Naive thymus-derived CD8-positive, alpha-beta T cell (primary cell): Measurements from ENCODE around the gene ADAR. TPM values are rescaled to one million over a fixed set of nuclear protein-coding genes. Genes with fewer than 3 reads are reported as not detected.

Source experiments
- ATAC-seq, 2 donors: fragments of 150-1000 bp; cut with Tn5 transposase in 1 of 2; sonication (Bioruptor Pico), chemical (Tn5 transposase) in 1 of 2; 1 replicate in 1 of 2; 2 replicates in 1 of 2; pipeline ENCODE4 v1.10.0; 2021; ENCODE audit warnings: mild to moderate bottlenecking in 2 of 2, moderate library complexity in 2 of 2
- POLR2A ChIA-PET: fragments of 350-600 bp; sonication (Branson Sonifier 250); formaldehyde crosslinking; loops from one replicate; lab custom pipeline; 2021; ENCODE audit warnings: antibody characterized with exemption; lab: Charles Lee
- DNase-seq, 10 donors: peaks; one replicate each; pipeline versions ENCODE4 v3.0.0 to v3.0.0-alpha.2; 2020 to 2022
- H3K27ac Mint-ChIP-seq, 10 donors: one replicate each; pipeline ENCODE4 v1.8.0; 2020 to 2022; ENCODE audit warnings: mild to moderate bottlenecking in 10 of 10, mixed read lengths in 10 of 10, moderate library complexity in 4 of 10, inconsistent platforms in 1 of 10
- H3K27me3 Mint-ChIP-seq, 5 donors: one replicate each; pipeline ENCODE4 v1.8.0; 2021 to 2022; ENCODE audit warnings: mixed read lengths in 5 of 5
- H3K36me3 Mint-ChIP-seq, 3 donors: one replicate each; pipeline ENCODE4 v1.8.0; 2020 to 2022; ENCODE audit warnings: mixed read lengths in 3 of 3, mild to moderate bottlenecking in 2 of 3, inconsistent platforms in 1 of 3
- H3K4me1 Mint-ChIP-seq, 4 donors: one replicate each; pipeline ENCODE4 v1.8.0; 2021 to 2022; ENCODE audit warnings: mixed read lengths in 4 of 4
- H3K4me3 Mint-ChIP-seq, 10 donors: one replicate each; pipeline ENCODE4 v1.8.0; 2020 to 2022; ENCODE audit warnings: mild to moderate bottlenecking in 10 of 10, mixed read lengths in 10 of 10, moderate library complexity in 6 of 10, inconsistent platforms in 1 of 10
- H3K9me3 Mint-ChIP-seq, 9 donors: one replicate each; pipeline ENCODE4 v1.8.0; 2020 to 2022; ENCODE audit warnings: mixed read lengths in 9 of 9, mild to moderate bottlenecking in 3 of 9, inconsistent platforms in 1 of 9, moderate library complexity in 1 of 9
- polyA plus RNA-seq, 3 donors: library from polyadenylated mRNA; unstranded; fragments of 300-500 nt; fragmentation: Illumina TruSeq; gene quantifications; one replicate each; pipeline ENCODE4 v1.2.3, GENCODE V29; 2021
- total RNA-seq, 8 experiments: library from RNA in 2 of 8; stranded (reverse) in 2 of 8; gene quantifications; one replicate each; pipeline ENCODE4 v1.2.3 and lab custom pipeline; 2021 to 2026

Gene ADAR
- total and polyA plus RNA-seq, 5 experiments from 2014 or later, result 93.2 to 251 (median 132) TPM

GRCh38 chr1:154615411-154615810, 7.4 kb upstream of the ADAR start:
- peaks cover 14 to 57% (median 46%) of the 10 kb centered on the region in 4 donors for H3K4me1 Mint-ChIP-seq
- no peaks in the 10 kb centered on the region for H3K27me3 Mint-ChIP-seq
- no peak overlapping the region for H3K4me3 Mint-ChIP-seq
- POLR2A ChIA-PET, result interaction anchor here (0.6 to 1.7 kb wide), 2 partner anchors 12 to 70 kb away, joined by 3 read pairs; no protein-coding TSS in a partner anchor
- ATAC-seq (no peak), DNase-seq (no peak)
- H3K27ac Mint-ChIP-seq, result no peak overlapping the region
- no peaks in the 10 kb centered on the region for H3K9me3 Mint-ChIP-seq
- H3K36me3 Mint-ChIP-seq, result peaks cover 0 to 20% (median 0%) of the 10 kb centered on the region in 3 donors

- no peaks in the 10 kb centered on the region for H3K27me3 Mint-ChIP-seq
- no peak for DNase-seq
- H3K4me3 Mint-ChIP-seq, result no peak overlapping the region
- H3K27ac Mint-ChIP-seq, result peak overlapping the region in 3 of 10 donors; percentile 27 to 51 (median 47)
- no peak for ATAC-seq
- H3K9me3 Mint-ChIP-seq, result no peaks in the 10 kb centered on the region
- peaks cover 0 to 17% (median 0%) of the 10 kb centered on the region in 3 donors for H3K36me3 Mint-ChIP-seq
- POLR2A ChIA-PET, result interaction anchor here (1.7 kb wide), 1 partner anchor 12 kb away, joined by 3 read pairs; no protein-coding TSS in a partner anchor
- H3K4me1 Mint-ChIP-seq, result peaks cover 18 to 59% (median 49%) of the 10 kb centered on the region in 4 donors
Measured at GRCh38 chr1:154614901-154615300, 6.9 kb upstream of the ADAR start.

DNA sequence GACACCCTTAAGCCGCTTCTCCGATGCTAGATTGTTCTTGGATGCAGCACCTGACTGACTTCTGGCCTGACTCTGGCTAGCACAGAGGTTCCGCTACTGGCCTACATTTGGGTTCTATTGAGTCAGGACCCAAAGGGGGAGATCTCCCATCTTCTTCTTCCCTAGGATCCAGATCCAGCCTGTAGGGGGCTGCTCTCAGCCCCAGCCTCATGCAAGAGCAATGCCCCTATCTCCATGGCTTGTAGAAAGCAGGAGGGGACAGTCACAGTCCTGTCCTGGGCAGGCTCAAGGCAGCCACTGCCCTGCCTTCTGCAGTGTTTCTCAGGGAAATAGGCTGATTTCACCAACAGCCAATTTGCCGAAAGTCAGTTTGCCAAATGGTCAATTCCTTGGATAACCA, 6.3 kb upstream of the ADAR start:
- Mint-ChIP-seq H3K9me3 (no peaks in the 10 kb centered on the region), H3K4me3 (no peak overlapping the region), H3K27me3 (no peaks in the 10 kb centered on the region), H3K27ac (peak overlapping the region in 4 of 10 donors; percentile 1 to 51 (median 28)), H3K4me1 (peaks cover 24 to 59% (median 49%) of the 10 kb centered on the region in 4 donors), H3K36me3 (peaks cover 0 to 15% (median 0%) of the 10 kb centered on the region in 3 donors)
- DNase-seq, result no peak
- no peak for ATAC-seq
- POLR2A ChIA-PET, result no interaction called here

DNA sequence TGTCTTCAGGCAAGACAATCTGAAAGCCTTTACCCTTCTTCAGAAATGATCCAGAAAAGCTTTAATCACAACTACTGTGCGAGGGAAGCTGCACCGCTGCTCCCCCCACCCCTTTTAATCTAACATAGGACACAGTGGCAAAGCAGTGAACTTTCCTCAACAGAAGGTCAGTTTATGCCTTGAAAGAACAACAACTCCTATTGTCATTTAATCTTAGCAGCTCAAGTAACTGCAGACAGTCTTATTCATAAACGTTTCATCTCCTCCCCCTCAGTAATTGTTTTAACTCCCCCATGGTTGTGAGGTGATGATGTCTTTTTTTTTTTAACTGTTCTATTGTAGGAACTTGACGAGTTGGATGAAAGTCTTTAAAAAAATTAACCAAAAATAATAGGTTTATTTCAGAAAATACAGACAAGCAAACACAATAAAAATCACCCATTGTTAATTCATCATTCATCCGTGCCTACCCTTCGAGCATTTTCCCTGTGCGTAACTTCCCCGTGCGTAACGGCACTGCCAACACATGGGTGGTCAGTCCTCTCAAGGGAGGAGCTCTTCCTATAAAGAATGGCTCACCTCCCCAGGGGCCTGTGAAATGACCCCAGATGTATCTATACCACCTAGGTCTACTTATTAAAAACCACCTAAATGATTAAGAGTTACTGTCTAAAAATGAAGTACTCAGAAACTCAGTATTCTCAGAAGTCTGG, 3.3 kb upstream of the ADAR start:
- H3K4me1 Mint-ChIP-seq, result peaks cover 31 to 65% (median 57%) of the 10 kb centered on the region in 4 donors
- H3K4me3 Mint-ChIP-seq, result peak overlapping the region in 3 of 10 donors; percentile 10 to 42 (median 17)
- POLR2A ChIA-PET, result interaction anchor here (7.2 kb wide), 1 partner anchor 16 kb away, joined by 63 read pairs; no protein-coding TSS in a partner anchor
- peaks cover 0 to 5% (median 0%) of the 10 kb centered on the region in 3 donors for H3K36me3 Mint-ChIP-seq
- peak overlapping the region in 8 of 10 donors; percentile 56 to 96 (median 66) for H3K27ac Mint-ChIP-seq
- ATAC-seq (no peak), DNase-seq (no peak)
- no peaks in the 10 kb centered on the region for H3K9me3 Mint-ChIP-seq
- no peaks in the 10 kb centered on the region for H3K27me3 Mint-ChIP-seq

- ATAC-seq (peak; percentile 24 to 53), DNase-seq (peak; percentile 16 to 66 (median 41))
- POLR2A ChIA-PET, result interaction anchor here (1.0 to 7.2 kb wide), 3 partner anchors 10 to 51 kb away, joined by 5 to 63 read pairs (median 7); partner anchors contain the start of gene UBE2Q1
- H3K36me3 Mint-ChIP-seq, result peaks cover 0 to 17% (median 0%) of the 10 kb centered on the region in 3 donors
- peaks cover 37 to 73% (median 63%) of the 10 kb centered on the region in 4 donors for H3K4me1 Mint-ChIP-seq
- H3K27me3 Mint-ChIP-seq, result no peaks in the 10 kb centered on the region
- H3K9me3 Mint-ChIP-seq, result no peaks in the 10 kb centered on the region
- H3K27ac Mint-ChIP-seq, result peak overlapping the region; percentile 96 to 100 (median 98)
- H3K4me3 Mint-ChIP-seq, result peak overlapping the region; percentile 93 to 100 (median 97)
Measured at GRCh38 chr1:154609398-154610380, 1.7 kb upstream of the ADAR start.

DNA sequence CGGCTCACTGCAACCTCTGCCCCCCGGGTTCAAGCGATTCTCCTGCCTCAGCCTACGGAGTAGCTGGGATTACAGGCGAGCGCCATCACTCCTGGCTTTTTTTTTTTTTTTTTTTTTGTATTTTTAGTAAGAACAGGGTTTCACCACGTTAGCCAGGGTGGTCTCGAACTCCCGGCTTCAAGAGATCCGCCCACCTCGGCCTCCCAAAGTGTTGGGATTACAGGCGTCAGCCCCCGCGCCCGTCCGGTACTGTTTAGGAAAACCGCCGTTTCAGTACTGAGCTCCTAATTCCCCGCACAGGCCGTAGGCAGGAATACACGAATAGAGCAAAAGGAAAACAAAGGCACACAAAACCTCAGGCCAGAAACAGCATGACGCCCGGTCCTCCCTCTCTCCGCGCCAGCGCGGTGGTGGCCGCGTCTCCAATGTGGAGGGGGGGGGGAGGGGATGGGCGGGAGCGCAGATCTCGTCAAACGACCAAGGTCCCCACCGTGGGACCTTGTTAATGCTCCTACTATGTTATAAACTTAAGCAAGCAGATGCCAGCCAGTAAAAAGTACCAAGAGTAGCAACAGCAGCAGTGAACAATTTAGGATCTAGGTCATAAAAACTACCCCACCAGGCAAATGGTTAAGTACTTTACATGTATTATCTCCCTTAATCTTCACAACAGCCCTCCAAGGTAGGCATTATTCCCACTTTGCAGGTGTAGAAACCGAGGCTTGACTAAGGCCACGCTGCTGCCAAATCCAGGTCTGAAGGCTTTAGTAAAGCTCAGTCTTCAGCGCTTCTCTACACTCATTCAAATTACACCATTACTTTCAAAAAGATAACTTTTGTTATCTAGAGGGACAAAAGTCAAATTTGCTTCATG, 648 bp upstream of the ADAR start:
- H3K27ac Mint-ChIP-seq, result peak overlapping the region; percentile 96 to 100 (median 98)
- POLR2A ChIA-PET, result interaction anchor here (0.6 to 7.2 kb wide), 16 partner anchors 12 to 606 kb away, joined by 3 to 63 read pairs (median 4); partner anchors contain the start of genes PMVK and UBE2Q1
- H3K36me3 Mint-ChIP-seq, result peaks cover 0 to 25% (median 0%) of the 10 kb centered on the region in 3 donors
- H3K9me3 Mint-ChIP-seq, result no peaks in the 10 kb centered on the region
- peaks cover 41 to 76% (median 68%) of the 10 kb centered on the region in 4 donors for H3K4me1 Mint-ChIP-seq
- H3K4me3 Mint-ChIP-seq, result peak overlapping the region; percentile 93 to 100 (median 97)
- no peaks in the 10 kb centered on the region for H3K27me3 Mint-ChIP-seq
- DNase-seq (peak in 7 of 10 donors; percentile 12 to 65 (median 42)), ATAC-seq (peak; percentile 11 to 31)

DNA sequence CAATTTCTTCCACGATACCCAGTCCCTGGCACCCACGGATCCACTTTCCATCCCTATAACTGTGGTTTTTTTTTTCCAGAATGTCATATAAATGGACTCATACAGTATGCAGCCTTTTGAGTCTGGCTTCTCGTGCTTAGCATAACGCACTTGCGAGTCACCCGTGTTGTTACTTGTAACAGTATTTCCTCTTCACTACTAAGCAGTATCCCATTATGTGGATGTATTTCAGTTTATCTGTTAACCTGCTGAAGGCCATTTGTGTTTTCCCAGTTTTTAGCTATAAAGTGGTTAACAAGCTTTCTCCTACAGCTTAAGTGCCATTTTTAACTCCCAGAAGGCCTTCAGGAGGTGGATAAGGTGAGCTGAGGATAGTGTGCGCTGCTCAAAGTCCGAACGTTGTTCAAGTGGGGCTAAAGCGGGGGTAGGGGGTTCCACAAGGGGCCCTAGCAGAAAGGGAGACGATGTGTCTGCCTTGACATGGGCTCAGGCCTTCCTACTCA, 829 bp downstream of the ADAR start:
- Mint-ChIP-seq H3K27me3 (no peaks in the 10 kb centered on the region), H3K4me1 (peaks cover 43 to 88% (median 80%) of the 10 kb centered on the region in 4 donors), H3K36me3 (peaks cover 0 to 33% (median 0%) of the 10 kb centered on the region in 3 donors), H3K27ac (peak overlapping the region; percentile 96 to 100 (median 98)), H3K9me3 (no peaks in the 10 kb centered on the region), H3K4me3 (peak overlapping the region; percentile 93 to 100 (median 97))
- POLR2A ChIA-PET, result interaction anchor here (0.7 to 7.2 kb wide), 6 partner anchors 9 to 1057 kb away, joined by 3 to 63 read pairs (median 3); no protein-coding TSS in a partner anchor
- ATAC-seq, result peak in 1 of 2 donors; percentile 19
- peak in 2 of 10 donors; percentile 11 to 12 for DNase-seq

DNA sequence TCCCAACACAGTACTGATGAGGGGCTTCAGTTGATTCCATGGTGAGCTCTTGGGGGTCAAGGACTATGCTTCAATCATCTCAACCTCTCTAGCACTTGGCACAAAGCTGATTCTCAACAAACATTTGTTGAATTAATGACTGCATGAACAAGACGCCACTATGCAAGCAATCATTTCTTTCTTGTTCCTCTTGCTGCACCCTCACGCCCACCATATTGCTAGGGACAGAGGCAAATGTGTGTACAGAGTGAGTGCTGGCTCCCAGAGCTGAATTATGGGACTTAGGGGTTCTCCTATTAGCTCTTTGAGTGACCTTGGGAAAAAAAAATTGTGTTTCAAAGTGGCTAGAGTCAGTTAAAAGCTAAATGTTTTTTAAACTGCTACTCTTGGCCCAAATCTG, 2.5 kb downstream of the ADAR start:
- Mint-ChIP-seq H3K27ac (peak overlapping the region; percentile 50 to 98 (median 78)), H3K36me3 (peaks cover 0 to 49% (median 8%) of the 10 kb centered on the region in 3 donors), H3K4me3 (peak overlapping the region in 9 of 10 donors; percentile 48 to 100 (median 95)), H3K9me3 (no peaks in the 10 kb centered on the region), H3K27me3 (no peaks in the 10 kb centered on the region), H3K4me1 (peaks cover 46 to 90% (median 84%) of the 10 kb centered on the region in 4 donors)
- DNase-seq, result no peak
- POLR2A ChIA-PET, result interaction anchor here (0.7 to 7.2 kb wide), 4 partner anchors 10 to 186 kb away, joined by 3 to 63 read pairs (median 5); no protein-coding TSS in a partner anchor
- ATAC-seq, result no peak

- ATAC-seq, result no peak
- no peak for DNase-seq
- Mint-ChIP-seq H3K4me3 (peak overlapping the region in 2 of 10 donors; percentile 15 to 52), H3K27me3 (no peaks in the 10 kb centered on the region), H3K4me1 (peaks cover 38 to 90% (median 82%) of the 10 kb centered on the region in 4 donors), H3K36me3 (peaks cover 0 to 70% (median 8%) of the 10 kb centered on the region in 3 donors), H3K9me3 (no peaks in the 10 kb centered on the region), H3K27ac (peak overlapping the region in 9 of 10 donors; percentile 63 to 98 (median 83))
- POLR2A ChIA-PET, result interaction anchor here (0.5 kb wide), 1 partner anchor 728 kb away, joined by 5 read pairs; no protein-coding TSS in a partner anchor
Measured at GRCh38 chr1:154603317-154603716, 4.7 kb downstream of the ADAR start.

DNA sequence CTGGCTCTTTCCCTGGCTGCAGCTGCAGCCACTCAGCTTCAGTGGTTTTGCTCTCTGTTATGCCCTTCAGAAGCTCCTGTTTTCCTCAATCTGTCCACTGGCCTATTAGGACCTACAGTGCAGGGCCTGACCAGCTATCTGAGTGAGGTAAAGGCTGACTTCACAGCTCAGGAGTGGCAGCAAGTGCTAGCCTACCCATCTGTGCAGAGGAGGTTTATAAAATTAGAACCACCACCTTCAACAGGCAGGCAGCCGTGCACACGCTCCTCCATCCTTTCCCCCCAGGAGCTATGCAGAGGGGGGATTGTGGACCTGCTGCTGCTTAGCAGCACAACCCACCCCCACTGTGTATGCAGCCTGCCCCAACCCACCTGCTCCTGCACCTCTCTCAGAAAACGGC, 8.3 kb downstream of the ADAR start:
- Mint-ChIP-seq H3K4me1 (peaks cover 23 to 64% (median 58%) of the 10 kb centered on the region in 4 donors), H3K4me3 (peak overlapping the region in 4 of 10 donors; percentile 6 to 59 (median 16)), H3K36me3 (peaks cover 0 to 86% (median 18%) of the 10 kb centered on the region in 3 donors), H3K27ac (peak overlapping the region in 4 of 10 donors; percentile 20 to 57 (median 36)), H3K27me3 (no peaks in the 10 kb centered on the region), H3K9me3 (no peaks in the 10 kb centered on the region)
- ATAC-seq, result no peak
- POLR2A ChIA-PET, result no interaction called here
- DNase-seq, result no peak
